Measurements from ENCODE around the gene POP7. TPM values are rescaled to one million over a fixed set of nuclear protein-coding genes. Genes with fewer than 3 reads are reported as not detected.

Gene POP7
- polyA plus RNA-seq, 1 donor: 21.0 TPM

DNA sequence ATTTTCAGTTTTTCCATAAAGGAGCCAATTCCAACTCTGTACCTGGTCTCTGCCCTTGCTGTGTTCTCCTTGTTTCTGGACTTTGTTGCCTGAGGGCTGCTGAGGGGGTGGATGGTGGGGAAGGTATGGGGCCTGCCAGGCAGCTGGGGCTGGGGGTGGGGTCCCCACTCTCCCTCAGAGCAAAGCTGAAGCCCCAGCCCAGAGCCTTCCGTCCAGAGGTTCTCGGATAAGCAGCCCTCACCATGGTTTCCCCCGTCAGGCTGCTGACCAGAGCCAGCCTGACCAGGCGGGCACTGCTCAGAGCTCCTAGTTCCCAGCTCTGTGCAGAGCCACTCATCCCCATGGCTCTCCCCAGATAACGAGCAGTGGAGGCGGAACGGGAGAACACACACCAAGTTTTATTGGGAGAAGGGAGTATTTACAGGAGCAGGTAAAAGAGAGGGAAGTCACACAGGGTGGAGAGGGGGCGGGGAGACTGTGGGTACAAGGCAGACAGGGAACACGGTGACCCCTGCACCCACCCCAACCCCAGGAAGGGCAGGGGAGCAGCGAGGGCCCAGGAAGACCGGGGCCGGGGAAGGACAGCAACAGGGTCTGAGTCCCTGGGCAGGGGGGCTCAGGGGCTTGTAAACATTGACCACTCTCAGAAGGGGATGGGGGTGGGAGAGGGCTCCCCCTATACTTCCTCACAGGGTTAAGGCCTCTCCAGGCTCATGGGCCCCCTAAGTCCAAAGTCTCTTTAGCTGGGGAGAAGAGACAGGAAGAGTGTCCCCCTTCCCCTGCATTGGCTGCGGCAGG lies 26.6 kb upstream of the POP7 start:
- DNase-seq (ENCODE audit: low read depth): no peak

DNA sequence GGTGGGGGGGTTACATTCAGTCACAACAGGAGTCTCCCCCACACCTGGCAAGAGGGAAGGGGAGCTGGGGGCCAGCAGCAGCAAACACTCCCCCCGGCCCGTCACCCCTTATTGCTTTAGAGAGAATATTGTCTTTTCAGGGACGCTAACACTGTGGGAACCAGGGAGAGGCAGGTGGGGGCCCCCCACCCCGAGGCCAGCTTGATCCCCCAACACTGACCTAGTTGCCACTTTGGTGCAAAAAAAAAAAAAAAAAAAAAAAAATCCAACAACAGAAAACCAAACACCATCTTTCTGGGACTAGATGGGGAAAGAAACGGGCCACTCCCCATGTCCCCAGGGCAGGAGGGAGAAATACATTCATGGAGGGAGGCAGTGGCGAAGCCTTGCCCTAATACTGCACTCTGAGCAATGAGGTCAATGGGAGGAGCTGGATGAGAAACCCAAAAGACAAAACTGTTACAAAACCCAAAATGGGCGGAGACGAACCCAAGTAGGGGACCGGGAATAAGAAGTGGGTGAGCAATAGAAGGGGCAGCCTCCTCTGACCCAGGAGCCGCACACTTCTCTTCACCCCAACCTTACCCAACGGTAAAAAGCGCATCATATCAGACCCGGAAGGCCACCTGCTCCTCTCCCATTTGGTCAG lies 25.9 kb upstream of the POP7 start:
- no peak for DNase-seq (ENCODE audit: low read depth)

DNA sequence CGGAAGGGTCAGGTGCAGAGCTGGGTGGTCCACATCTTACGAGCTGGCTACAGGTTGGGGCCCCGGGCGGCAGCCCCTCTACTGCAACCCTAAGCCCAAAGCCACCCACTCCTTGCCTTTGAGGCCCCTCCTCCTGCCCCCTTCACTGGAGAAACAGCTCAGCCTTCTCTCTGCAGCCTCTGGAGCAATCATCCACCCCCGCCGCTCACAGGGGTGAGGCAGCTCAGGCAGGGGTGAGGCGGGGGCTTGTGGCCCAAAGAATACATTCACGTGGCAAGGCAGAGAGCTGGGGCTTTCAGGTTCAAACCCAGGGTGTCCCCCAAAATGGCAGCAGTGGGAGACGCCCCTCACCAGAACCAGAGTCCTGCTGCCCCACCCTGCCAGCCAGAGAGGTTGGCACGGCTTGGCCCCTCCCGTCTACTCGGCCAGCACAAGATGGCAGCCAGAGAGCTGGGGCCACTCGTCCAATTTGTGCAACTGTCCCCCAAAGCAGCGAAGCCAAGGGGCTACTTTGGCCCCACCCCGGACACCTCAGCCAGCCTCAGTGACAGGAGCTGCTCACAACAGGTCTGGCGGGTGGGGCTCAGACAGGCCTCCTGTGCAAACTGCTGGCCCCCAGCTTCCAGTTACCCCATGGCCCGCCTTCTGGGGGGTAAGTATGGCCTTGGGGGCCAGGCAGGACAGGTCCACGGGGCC lies 25.2 kb upstream of the POP7 start:
- no peak for DNase-seq (ENCODE audit: low read depth)

DNA sequence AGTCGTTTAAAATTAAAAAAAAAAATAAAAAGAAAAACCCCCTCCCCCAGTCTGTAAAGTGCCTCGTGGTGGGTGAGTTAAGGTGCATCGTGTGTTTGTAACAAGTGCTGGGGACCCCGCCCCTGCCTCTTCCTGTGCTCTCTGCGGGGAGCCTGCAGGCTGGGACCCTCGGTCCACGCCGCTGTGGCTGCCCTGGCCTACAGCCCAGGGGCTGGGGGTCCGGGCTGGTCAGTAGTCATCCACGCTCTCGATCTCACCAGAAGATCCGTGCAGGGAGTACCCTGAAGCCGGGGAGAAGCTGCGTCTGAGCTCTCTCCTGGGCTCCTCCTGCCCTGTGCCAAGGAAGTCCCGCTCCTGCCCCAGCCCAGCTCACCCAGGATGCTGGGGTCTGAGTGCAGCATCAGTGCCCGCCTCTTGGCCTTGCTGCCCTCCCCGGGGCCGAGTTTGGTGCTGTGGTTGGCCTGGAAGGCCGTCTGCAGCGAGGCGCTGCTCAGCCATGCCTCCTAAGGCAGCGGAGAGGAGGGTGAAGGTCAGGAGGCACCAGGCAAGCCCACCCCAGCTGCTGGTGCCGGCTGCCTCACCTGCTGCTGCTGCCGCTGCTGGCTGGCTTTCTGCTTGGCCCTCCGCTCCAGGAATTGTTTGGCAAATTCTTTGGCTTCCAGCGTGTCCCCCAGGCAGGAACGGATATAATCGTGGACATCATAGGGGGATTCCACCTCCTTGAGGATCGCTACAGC lies 24.3 kb upstream of the POP7 start:
- no peak for DNase-seq (ENCODE audit: low read depth)

DNA sequence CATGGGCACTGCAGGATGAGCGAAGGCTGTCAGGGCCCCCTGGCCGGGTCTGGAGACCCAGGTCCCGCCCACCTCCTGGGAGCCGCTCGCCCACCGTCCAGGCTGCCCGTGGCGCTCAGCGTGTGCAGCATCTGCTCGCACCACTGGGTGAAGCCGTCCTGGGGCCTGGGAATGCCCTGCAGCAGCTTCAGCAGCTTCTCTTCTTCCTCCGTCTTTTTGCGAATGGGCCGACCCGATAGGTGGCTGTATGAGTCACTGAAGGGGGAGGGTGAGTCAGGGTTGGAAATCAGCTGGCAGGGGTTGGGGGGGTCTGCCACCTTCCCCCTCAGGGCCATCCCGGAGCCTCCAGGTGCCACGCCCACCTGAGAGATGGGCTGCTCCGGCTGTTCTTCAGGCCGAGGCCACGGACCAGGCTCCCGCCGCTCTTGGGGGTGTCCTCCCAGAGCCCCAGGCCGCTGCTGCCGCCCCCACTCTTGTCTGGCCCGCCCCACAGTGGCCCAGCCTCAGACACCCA lies 23.6 kb upstream of the POP7 start:
- DNase-seq (ENCODE audit: low read depth): no peak

DNA sequence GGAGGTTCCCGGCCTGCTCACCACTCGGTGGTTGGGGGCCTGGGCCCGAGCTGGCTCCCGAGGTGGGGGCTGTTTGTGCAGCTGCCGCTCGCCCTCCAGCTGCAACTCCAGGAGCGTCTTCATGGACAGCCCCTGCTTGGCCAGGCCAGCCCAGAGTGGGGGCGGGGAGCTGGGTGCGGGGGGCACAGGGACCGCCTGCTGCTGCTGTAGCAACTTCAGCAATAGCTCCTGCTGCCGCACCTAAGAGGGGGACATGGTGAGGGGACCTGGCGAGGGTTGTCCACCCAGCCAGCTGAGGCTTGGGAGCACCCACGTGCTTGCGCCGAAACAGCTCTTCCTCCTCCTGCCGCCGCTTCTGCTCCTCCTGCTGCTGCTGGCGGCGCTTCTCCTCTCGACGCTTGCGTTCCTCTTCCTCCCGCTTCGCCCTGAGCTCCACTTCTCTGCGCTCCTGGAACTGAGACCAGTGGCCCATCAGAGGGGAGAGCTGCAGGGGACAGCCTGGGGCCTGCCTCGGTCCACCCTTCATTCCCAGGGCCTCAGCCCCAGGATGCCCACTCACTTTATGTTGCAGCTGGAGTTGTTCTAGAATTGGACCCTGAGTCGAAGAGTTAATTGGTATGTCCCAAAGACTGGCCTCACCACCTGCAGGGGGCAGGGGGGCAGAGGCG lies 22.8 kb upstream of the POP7 start:
- DNase-seq (ENCODE audit: low read depth): no peak

DNA sequence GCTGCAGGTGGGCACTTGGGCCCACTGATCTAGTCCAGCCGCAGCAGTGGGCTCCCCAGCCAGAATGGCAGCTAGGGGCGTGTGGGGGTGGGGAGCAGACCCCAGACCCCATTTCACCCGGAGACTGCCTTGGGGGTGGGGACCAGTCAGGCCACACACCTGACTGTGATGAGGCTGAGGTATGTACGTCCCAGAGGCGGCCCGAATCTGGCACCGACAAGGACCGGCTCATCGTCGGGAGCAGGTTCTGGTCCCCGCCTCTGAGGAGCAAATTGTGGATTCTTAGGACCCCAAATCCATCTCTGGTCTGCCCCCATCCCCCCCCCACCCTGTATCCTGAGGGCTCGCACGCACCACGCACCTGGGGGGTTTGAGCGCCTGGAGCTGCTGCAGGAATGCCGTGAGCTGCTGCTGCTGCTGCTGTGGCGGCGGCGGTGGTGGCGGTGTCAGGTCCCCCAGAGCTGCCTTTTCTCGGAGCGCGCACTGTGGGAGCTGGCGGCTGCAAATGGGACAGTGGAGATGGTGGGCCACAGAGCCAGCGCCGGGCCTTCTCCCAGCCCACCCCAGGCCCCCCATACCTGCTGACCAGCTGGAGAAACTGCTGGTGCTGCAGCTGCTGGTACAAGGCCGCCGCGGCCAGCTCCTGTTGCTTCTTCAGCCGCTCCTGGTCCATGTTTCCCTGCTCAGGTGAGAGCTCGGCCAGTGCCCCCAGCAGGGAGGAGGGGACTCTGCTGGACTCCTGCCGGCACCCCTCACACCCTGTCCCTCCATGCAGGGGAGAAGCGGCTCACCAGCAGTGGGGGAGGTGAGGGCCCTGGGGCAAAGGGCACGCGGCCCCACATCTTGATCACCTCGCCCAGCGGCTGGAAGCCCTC lies 22.0 kb upstream of the POP7 start:
- DNase-seq (ENCODE audit: low read depth): no peak

DNA sequence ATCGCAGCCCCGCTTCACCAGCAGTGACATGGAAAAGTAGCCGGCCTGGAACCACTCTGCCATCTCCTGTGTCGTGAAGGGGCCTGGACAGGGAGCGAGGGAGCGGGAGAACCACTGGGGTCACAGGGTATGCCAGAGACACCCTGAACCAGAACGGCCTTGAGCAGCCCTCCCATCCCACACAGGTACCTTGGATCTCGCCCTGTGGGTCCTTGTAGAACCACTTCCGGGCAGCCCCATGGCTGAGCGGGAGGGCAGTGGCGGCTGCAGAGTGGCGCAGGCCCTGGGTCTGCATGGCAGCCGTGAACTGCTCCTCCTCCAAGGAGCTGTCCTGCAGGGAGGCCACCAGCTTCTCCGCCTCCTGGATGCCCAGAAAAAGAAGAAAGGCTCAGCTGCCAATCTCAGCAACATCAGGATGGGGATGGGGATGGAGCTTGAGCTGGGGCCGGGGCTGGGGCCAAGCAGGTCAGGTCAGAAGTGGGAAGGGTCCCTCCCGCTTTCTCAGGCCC lies 21.3 kb upstream of the POP7 start:
- DNase-seq (ENCODE audit: low read depth): no peak

DNA sequence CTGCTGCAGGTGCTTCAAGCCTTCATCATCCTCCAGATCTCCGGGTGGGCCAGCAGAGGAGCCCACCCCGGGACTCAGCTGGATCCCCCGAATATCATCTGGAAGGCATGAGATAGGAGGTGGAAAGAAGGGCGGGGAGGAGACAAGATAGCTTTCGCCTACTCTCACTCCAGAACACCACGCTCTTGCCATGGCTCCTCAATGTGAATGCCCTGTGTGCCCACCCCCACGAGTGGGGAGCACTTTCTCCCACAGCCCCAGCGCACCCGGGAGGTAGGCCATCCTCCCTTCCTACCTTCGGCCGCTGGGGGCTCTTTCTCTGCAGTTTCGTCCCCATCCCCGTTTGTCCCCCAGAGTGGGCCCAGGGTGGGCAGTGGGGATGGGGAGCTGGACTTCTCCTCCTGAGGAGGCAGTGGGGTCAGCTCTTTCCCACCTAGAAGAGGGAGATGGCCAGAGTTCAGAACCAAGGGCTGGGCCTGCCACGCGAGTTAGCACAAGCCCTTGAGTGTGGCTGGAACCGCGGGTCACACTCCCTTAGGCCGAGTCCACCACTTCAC lies 20.8 kb upstream of the POP7 start:
- DNase-seq (ENCODE audit: low read depth): no peak

DNA sequence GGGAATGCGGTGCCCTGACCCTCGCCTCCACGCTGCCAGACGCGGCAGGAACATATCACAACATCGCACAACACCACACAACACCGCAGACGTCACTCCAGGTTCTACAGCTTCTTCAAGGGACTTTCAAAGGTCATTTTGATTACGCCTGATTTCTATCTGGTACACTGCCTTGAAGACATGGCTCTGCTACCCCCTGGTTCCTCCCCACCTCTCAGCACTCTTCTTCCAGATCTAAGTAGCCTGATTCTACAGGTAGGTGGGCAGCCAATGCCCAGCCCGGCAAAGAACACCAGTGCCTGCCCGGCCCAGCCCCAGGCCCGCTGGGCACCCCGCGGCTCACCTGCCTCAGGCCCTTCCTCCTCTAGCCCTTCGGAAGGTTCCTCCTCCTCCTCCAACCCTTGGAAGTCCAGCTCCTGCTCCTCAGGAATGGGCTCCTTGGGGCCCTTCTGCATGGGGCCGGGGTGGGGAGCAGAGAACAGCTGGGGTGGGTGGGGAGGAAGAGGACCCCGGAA lies 20.2 kb upstream of the POP7 start:
- no peak for DNase-seq (ENCODE audit: low read depth)

DNA sequence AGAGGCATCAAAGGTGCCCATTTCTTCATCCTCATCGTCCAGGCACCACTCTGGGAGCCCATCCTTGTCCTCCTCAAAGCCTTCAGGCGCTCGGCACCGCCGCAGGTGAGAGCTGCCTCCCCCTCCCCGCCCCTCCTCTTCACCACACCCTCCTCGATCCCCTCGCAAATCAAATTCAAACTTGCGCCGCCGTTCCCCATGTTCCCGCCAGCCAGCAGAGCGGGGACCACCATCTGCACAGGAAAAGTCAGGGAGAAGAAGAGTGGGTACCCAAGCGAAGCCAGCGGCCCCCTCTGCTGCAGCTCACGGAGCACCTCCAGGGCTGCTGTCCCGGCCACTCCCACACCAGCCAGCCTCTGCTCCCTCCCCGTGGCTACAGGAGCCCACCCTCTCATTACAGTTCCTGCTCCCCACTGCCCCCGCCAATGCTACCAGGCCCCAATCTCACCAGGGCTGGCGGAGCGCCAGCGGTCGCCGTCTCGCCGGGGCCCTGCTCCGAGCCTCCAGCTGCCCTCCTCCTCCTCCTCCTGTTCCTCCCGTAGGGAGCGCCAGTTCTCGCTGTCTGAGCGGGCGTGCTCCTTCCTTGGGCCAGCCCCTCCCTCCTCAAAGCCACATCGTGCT lies 19.6 kb upstream of the POP7 start:
- no peak for DNase-seq (ENCODE audit: low read depth)

DNA sequence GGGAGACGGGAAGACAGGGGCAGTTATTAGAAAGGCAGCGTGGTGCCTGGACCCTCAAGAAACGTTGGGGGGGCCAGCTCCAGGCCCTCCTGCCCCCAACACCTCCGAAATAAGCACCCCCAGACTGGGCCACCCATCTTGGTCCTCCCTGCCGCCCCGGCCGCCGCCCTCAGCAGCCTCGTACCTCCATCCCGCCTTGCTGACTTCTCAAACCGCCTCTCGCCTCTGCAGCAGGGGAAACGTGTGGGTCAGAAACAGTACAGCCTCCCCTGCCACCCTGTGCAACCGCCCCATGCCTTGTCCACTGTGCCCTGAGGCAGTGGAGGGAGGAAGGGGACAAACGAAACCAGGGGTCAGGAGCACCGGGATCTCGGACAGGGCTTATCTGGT lies 19.1 kb upstream of the POP7 start:
- DNase-seq (ENCODE audit: low read depth): no peak

DNA sequence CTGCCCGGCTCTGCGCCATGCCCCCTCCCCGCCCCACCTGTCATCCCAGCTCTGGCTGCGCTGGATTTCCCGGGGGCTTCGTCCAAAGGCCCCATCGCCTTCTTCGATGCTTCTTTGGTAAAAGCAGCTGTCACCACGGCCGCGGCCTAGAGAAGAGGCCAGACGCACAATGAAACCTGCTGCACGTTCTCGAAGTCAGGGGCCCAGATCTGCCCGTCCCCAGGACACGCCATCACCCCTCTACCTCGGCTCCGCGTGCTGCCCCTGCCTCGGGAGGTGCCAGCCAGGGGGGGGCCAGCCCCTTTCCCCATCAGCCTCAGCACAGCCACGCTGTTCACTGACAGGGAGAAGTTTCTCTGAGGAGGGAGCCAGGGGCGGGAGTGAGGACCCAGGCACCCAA lies 18.7 kb upstream of the POP7 start:
- no peak for DNase-seq (ENCODE audit: low read depth)

DNA sequence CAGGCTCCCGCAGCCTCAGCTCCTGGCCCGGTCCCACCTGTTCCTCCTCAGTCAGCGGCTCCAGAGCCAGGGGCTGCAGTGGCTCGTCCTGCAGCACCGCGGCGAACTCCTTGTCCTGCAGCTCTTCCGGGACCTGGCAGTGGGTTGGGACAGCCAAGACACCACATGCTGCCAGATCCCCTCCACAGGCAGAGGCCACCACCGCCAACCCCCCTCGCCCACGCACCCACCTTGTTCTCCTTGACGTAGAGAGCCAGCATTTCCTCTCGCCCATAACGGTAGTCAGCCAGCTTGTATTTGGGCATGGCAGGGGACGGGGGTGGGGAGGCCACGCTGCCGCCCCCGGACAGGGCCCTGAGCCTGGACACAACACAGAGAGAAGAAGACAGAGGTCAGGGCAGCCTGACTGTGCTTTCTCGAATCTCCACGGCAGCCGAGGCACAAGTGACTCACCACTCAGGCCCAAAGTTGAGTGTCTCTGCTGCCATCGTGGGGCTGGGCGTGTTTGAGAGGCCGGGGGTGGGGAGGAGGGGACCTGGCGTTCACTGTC lies 18.1 kb upstream of the POP7 start:
- DNase-seq (ENCODE audit: low read depth): no peak

DNA sequence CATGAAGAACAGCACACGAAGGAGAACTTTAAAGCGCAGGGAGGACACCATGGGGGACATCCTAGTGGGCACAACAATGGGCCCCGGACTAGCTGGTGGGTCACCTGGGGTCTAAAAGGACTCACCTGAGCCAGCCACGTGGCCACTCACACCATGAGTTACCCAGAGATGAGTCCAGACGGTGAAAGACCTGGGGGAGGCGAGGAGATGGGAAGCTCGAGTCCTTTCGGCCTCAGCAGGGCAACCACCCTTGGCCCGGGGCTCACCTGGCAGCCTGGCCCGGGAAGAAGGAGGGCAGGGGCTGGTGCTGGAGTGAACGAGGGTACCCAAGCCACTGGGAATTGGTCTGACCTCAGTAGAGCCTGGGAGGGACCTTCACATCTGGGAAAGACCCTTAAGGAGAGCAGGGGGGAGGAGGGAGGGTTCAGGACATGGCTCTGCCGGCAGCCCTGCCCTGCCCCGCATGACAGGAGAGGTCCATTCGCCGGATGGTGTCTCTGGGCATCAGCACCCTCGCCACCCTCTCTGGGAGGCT lies 17.5 kb upstream of the POP7 start:
- DNase-seq (ENCODE audit: low read depth): no peak

DNA sequence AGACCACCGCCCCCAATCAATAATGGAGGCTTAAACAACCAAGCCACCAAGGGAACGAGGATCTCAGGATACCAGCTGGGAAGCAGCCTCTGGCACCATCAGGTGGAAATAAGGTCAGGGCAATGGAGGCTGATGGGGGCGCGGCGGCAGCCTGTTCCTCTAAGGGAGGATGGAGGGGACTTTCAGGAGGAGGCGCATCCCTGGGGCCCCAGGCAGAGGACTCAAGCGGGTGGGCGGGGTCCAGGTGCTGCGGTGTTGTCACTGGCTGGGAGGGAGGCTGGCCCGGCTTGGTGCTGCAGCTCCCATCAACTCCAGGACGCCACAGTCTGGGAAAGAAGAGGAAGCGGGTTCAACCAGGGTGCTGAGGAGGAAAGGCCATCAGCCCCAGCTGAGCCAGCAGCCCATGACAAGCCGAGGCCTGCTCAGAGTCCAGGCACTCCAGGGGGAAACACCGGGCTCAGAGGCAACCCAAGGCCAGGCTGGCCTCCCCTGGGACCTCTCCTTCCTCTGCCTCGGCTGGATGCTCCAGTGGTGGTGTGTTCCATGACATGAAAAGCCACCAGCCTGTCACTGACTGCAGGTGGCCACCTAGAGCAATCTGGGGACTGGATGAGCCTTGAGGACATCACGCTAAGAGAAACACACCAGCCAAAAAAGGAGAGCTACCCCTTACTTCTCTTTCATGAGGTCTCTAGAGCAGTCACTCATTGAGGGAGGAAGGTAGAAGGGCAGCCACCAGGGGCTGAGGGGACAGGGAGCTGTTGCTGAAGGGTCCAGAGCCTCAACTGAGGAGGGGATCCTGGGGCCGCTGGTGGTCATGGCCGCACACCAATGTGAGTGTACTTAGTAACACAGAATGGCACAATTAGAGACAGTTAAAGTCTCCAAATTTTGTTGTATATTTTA lies 16.4 kb upstream of the POP7 start:
- DNase-seq (ENCODE audit: low read depth): no peak
